ENCODE measurements around the gene CNTN4.

The CNTN4 gene

DNA sequence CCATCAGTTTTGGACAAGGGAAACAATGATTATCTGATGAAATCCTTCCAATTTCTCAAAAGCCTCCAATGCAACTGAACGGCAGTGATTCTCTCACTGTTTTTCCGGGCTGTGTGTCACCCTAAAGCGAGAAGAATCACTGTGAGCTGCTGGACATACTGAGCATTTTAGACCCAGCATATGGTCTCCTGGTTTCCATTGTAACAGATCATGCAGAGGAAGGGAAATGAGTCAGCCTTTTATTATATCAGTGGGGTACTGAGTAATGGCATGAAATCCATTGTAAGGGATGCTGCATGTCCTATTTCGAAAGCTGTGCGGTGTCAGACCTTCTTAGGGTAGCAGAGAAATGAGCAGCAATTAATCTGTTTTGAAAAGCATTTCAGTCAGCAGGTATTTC is 724.4 kb downstream of the CNTN4 start:
- DNase-seq, result no peak

DNA sequence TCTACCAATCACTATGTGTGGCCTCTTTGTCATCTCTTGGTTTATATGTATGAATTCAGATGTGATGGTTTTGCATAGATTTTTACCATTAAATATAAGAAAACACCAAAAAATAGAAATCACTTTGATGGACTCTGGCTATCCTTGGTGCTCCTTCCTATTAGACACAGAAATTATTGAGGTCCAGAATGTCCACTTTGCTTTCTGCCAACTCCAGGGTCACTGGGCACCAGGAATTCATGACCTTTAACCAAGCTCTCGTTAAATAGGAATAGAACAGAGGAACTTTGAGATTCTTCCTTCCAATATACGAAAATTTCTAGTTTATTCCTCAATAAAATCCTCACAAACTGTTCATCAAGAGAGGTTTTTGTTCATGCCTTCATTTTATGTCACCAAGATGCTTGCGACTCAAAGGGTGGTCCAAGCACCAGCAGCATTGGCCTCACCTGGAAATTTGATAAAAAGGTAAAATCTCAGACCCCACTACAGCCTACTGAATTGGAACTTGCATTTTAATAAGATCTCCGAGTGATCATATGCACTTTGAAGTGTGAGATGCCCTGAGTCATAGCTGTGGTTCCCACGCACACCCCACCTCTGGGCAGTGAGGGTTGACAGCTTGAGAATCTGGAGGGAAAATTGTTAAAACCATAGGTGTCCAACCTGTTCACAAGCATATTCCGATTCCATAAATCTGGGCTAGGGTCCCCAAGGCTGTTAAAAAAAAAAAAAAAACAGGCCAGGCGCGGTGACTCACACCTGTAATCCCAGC is 725.0 kb downstream of the CNTN4 start:
- no peak for DNase-seq

DNA sequence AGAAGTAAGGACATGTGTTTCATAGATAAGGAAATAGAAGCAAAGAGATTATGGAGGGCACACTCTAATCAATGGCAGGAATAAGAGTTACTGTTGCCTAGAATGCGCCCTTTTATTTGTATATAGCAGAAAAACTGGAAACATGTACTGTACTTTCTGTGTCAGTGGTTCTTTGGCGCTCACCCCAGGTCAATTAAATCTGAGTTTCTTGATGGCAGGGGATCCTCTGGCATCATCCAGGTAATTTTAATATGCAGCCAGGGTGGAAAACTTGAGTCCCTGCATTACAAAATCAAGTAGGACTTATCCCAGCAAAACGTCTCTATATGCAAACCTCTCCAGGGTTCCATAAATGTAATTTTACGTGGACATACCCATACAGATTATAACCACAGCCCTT is 727.4 kb downstream of the CNTN4 start:
- no peak for DNase-seq

DNA sequence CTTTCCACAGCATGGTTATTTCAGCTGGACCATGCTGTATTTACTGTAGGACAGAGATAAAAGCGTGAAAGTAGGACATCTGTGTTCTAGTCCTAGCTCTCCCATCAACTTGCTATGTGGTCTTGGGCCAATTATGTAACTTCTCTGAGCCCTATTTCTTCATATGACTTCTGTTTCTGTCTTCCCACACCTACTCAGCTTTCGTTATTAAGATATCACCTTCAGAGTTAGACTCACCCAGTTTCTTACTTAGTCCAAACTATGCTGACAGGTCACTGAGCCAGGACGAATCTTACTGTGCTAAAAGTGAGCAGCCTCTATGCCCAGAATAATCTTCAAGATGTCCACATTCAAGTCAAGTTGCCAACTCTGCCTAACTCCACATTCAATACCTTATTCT is 727.8 kb downstream of the CNTN4 start:
- no peak for DNase-seq

DNA sequence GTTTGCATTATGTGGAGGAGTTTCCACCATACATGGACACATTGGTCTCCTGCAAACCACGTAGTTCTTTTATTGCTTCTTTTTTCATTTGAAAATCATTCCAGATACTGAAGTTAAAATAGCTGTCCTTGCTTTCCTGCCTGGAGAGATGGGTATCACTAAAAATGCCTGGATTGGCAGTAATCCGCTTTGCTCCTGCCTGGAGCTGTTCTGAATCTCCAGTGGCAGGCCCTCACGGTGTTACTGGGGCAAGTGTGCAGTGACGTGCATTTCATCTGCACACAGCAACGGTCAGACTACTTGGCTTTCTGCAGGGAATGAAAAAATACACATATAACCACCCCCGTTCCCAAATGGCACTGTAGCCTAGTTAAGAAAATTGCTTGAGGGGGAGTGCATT is 738.6 kb downstream of the CNTN4 start:
- no peak for DNase-seq

DNA sequence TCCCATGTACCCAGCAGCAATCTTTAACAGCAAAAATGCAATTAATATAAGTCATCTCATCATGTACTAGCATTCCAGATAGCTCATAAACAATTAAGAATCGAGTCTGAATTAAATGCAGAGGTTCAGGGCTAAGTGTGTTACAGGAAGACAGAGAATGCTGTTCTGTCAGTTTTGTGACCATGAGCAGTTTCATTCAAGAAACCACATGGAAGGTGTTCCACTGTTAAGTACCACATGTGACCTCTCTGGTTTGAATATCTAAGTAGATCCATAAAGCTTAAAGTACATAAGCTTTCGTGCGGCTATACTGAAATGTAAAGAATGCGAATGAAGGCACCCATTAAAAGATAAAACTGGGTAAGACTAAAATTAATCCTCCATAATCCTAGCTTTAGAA is 739.2 kb downstream of the CNTN4 start:
- no peak for DNase-seq

DNA sequence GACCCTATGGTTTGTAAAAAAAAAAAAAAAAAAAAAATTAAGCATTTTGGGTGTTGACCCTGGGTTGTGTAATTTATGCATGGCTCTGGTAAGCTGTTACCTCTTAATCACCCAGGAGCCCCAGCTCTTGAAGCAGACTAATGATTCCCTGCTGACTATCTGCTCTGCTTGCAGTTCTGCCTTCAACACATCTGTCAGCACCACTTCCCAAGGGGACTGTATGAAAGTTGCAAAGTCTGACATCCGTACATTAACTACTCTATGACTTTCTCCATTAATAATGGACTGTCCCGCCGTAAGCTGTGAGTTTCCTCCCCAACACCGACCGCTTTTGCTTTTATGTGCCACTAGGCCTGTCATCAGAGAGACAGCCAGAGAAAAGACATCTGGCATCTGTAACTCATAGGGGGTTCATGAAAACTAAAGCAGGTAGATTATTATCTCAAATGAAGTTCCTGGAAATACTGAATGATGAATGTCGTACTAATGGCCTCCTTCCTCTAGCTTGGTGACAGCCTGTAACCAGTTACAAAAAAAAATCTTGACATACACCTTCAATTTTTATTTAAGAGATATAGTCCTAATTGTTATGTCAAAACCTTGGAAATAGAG is 740.0 kb downstream of the CNTN4 start:
- DNase-seq, result no peak

DNA sequence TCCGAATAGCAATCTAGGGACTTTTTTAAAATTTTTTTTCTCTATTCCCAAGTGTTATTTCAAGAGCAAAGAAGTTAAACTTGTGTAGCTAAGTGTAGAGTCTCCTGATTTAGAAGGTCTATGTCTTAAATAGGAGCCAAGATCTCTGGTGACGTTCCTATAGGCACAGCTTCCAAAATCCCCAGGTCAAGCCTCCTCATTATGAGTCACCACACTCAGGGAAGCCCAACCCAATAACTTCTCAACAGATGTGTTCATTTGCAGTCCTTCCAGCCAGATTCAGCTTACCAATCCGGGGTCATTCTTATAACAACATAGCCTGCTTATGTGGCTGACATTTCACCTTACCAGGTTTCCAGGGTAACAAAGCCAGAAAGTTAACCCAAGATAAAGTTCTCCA is 741.2 kb downstream of the CNTN4 start:
- no peak for DNase-seq

DNA sequence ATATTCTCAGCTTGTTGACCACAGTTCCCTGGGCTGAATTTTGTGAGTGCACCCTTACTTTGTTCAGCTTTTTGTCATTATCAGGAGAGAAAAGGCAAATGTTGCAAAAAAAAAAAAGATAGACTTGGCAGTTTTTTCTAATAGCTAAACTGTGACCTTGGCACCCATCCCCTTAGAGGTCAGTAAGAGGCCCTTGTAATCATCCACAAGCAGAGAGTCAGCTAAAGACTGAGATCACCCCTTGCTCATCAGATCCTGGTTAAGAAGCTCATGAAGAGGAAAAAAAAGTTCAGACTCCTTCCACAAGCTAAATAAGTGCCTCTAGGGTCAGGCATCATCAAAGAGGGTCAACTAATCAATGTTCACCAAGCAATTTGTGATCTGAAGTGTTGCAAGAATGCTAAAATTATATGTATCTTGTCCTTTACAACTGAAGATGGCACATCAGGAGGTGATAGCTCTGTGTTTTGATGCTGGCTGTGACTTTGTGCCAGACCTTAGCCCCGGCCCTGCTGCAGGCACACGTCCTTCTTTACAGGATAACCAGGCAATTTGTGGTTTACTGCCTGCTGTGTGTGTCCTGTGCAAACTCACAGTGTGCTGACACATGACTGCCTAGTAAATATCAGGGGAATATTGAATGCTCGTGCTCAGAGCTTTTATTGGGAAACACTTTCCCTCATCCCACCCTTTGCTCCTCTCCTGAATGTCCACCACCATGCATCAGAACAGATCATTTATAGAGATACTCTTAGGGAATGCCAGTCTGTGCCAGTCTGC is 748.6 kb downstream of the CNTN4 start:
- DNase-seq, result no peak

DNA sequence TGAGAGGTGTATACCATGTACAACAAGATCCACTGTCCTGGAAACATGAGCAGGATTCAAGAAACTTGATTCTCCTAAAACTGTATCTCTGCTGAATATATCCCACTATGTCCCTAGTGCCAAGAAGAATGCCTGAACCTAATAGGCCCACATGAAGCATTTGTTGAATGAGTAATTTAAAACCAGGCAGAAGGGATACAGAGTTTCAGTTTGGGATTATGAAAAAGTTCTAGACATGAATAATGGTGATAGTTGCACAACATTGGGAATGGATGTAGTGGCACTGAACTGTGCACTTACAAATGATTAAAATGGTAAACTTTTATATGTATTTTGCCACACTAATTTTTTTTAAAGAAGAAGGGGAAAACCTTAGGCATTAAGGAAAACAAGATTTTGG is 750.4 kb downstream of the CNTN4 start:
- no peak for DNase-seq

DNA sequence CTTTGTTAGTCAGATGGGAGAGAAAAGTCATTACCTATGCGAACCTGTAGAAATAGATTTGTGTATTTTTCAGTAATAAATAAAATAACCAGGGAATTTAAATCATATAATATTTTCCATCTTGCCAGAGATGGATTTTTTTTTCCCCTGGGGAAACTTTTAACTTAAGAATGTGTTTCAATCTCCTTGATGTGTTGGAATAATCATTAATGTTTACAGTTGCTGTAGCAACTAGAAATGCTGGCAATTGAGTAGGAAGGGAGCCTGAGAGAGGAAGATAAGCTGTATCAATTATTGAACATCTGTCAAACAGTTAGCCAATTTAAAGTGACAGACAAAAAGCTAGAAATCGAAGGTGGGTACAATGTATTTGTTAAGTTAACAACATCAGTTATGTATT is 752.0 kb downstream of the CNTN4 start:
- DNase-seq, result no peak

DNA sequence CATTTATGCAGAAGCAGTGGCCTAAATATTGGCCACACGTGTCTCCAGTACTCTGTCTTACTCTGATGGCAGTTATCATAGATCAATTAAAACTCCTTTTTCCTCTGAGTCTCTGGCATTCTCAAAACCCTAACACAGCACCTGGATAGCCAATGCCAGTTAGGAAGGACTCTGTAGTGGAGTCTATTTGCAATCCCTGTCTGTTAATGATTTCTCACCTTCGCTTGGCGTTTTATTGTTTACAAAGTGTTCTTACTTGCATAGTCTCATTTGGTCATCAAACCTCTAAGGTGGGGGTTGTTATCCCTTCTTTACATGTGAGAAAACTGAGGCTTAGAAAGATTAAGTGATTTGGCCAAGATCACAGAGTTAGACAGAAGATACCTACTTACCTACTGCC is 752.7 kb downstream of the CNTN4 start:
- DNase-seq, result no peak

DNA sequence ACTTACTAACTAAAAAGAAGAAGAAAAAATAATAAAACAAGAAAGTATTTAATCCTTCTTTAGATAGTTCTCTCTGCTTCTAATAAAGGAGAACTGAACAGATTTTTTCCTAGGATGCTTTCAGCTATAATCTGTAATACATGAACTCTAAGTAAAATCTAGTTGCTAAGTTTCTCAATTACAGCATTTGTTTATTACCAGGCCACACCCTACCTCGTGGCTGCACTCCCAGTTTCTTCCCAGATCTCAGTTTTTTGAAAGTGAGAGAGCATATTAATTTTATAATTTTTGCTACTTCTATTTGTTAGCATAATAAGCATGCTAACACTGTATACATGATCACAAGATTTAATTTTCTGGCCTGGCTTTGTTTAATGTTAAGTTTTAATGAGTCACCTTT is 753.2 kb downstream of the CNTN4 start:
- DNase-seq, result no peak

DNA sequence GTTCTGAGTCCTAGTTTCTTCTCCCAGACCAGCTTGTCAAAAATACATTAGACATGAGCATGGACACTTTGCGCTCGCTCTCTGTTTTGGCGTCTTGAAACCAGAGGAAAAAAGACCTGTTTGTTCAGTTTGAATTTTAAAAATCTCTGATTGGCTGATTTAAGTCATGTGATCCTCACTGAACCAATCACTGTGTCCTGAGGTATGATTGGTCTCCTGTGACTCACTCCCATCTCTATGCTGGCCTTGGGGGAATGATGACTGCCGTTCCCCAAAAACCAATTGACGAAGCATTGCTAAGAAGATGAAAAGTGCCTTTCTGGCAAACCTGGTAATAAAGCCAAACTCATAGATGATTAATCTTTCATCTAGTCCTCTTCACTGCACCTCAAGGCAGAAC is 755.0 kb downstream of the CNTN4 start:
- DNase-seq, result no peak

DNA sequence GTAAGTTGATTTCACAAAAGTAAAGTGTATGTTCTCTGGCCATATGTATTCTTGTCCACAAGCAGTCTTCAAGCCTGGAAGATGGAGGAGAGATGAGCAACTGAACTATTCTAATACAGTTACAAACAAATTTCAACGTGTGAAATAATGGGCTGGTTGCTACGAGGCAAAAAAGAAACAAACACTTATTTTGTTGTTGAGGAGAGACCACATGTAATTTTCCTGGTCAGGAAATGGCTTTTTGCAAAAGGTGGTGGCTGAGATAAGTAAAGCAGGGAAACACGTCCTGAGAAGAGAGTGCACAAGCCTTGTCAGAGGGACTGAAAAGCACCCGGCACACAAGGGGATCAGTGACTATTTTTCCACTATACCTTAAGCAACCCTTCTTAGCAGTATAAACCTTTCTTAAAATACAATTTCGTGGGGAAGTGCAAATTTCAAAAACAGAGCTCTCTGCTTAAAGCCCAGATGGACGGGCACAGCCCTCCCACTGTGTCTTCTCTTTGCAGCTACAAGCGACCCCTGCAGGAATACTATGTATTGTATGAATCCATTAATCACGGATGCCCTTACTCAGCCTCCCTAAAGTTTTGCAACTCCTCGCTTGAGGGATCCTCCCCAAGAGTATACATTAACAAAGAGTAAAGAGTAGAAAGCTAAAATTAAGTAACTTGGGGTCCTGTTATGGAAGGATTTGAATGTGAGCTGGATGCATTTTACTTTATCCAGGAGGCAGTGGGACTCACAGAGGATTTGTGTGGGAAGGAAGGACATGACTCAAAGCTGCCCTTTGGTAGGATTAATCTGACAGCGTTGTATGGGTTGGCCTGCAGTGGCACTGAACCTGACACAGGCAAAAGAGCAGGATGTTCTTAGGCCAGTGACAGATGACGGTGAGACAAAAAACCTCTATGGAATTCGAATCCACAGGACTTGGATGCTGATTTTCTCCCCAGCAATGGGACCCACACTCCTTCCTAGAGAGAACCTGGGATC is 757.8 kb downstream of the CNTN4 start:
- no peak for DNase-seq

DNA sequence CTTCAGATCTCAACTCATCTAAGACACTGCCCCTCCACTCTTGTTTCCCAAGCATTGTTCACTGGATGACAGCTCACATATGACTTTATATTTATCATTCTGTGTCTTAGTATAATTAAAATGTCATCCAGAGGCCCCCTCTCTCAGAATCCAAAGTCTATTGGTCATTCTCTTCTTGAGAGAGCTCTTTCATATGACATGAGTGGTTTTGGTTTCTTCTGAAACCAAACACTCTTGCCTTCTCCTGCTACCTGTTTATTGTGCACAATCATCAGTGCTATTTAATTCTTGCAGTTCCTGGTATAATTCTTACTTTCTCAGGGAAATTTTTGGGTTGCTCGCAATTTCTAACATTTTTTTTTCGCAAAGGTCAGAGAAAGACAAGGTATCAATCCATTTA is 762.0 kb downstream of the CNTN4 start:
- DNase-seq, result no peak

DNA sequence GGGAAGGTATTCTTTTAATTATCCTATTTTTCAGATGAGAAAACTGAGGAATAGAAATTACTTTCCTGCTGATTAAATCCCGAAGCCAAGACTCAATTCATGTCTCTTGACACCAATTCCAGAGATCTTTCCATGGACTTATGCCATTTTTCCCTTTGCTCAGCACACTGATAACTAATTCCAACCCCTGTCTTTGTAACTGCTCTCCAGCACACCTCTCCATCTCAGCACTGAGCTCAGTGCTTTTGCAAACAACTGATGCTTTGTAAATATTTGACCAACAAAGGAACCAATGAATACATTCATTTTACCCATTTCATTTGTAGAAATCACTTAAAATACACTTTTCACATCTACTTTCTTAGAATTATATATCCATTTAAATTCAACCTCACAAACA is 762.5 kb downstream of the CNTN4 start:
- no peak for DNase-seq

DNA sequence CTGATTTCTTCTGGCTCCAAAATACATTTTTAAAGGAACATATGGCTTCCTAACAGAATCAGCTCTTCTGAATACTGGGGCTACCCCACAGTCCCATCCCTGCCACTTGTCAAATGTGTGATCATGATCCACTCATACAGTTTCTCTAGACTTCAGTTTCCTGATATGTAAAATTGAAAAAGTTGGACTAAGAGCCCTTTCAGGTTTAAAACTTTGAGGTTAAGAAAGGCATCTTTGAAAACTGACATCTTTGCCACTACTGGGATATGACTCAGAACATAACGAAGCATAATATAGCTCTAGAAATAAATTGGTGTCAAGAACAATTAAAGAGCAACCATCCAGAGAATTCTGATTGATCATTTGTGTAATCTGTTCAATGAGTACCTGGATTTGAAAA is 763.3 kb downstream of the CNTN4 start:
- no peak for DNase-seq

DNA sequence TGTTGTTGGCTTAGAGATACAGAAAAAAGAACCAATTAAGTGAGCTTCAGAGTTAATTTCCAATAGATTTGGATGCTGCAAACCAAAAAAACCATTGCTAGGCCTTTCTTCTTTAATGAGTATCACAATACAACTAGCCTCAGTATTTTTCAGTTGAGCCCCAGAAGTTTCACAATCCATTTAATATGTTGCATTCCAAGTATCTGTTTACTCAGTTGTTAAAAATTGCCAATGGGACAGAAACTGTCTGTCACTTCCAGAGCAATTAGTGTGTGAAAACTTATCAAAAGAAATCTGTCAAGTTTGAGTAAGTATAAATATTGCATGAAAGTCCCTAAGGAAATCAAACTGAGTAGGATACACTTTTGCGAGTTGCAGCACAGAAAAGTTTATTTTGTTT is 763.7 kb downstream of the CNTN4 start:
- no peak for DNase-seq

DNA sequence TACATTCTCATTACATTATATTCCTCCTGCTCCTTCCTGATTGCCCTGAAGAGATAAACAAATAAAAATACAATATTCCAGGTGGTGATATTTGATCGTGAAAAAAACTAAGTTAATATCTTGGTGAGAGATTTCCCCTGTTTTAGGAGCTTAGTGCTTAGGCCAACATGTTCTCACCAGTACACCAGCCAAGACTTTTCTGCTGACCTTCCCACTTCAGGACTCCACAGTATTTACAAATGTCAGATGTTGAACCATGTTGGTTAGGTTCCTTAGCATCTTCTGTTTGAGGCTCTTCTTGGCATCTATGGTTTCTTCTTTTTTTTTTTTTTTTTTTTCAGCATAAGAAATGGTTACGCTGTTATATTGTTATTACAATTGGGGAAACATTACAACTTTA is 764.5 kb downstream of the CNTN4 start:
- no peak for DNase-seq

DNA sequence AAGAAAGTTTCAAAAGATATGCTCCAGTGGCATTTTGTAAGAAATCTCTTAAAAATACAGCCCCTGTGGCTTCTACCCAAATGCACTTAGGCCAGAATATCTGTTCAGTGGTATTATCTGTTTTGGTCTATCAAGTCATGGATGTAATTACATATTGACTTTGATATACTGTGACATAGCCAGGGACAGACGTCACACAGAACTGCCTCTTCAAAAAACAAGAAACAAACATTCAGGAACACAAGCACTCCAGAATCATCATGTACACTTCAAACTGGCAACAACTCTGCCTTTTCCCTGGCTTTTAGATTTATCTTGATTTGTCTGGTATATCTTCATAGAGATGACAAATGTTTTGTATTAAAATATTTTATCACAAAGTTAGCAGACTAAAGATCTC is 771.2 kb downstream of the CNTN4 start:
- no peak for DNase-seq

DNA sequence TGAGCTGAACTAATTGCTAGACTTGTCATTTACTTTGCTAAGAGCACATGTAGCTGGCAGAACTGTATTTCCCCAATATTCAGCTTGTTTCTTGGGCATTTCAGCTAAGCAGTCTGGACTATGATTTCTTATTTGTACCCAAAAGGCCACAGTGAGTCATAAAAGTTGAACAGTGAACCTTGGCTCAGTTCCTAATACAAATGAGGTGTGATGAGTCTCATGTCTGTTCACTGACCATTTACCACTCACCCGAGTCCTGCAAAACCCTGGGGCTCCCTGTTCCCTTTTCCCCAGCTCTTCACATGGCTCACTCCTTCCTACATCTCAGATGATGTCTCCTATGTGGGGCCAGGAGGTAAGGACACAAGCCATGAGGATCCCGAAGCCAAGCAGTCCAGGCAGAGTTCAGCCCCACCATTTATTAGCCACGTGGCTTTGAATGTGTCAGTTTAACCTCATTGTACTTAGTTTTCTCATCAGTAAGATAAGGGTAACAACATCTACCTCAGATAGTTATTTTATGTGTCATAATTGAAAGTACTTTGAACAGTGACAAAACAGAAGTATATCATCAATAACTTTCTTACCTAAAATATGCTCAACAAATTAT is 772.2 kb downstream of the CNTN4 start:
- no peak for DNase-seq

DNA sequence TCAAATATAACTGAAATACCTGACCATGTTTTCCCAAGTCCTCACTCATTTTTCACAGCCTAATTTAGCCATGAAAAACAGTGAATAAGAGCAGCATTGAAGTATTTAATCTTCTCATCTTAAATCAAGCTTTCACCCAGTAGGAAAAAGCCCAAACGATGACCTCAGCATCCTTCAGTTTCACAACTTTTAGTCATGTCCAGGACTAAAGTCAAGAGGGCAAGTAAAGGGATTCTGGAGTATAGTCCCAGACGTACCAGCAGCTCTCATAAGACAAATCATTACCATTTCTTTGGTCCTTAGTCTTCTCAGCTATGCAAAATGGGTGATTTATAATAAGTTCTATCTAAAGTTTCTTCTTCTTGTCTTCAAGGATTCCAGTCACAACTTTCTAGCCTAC is 774.2 kb downstream of the CNTN4 start:
- no peak for DNase-seq
